Measurements from ENCODE around the gene S100A14.

GRCh38 chr1:153636312-153636711, 20.2 kb upstream of the S100A14 start:
- no peak for TF ChIP-seq CTCF (IDR thresholded peaks at IDR 0.05; ENCODE audit: low read depth, low read length)
- TF ChIP-seq EZH2phosphoT487 (IDR thresholded peaks at IDR 0.05; ENCODE audit: low read depth), result no peak
